CD4-positive, alpha-beta T cell treated with Interleukin-4 for 4 hours (primary cell): ENCODE data around the gene IGDCC3.
"Not testable (repeated sequence)": the region's sequence is repeated elsewhere in the genome, so short reads cannot be mapped to it uniquely, and the experiment has no call there.

Experiments used
- DNase-seq: peaks from one replicate; pipeline ENCODE4 v3.0.0-alpha.2; 2020

IGDCC3 gene

GRCh38 chr15:65405791-65406423, 28.1 kb upstream of the IGDCC3 start:
- DNase-seq: no peak

GRCh38 chr15:65404186-65404872, 26.5 kb upstream of the IGDCC3 start:
- no peak for DNase-seq

DNA sequence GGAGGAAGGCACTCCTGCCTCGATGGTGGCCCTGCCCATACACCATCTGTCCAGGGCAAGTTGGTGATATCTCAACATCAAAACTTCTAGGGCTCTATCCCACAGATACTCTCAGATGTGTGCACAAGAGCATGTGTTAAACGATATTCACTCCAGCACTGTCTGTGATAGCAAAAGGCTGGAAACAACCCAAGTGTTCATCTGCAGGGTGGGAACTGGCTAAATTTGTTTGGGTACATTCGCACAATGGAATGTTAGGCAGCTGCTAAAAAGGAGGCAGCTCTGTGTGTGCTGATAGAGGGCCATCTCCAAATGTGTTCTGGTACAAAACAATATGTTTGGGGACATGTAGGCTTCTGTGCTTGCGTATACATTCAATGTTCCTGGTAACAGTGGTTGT, 25.2 kb upstream of the IGDCC3 start:
- DNase-seq: no peak

DNA sequence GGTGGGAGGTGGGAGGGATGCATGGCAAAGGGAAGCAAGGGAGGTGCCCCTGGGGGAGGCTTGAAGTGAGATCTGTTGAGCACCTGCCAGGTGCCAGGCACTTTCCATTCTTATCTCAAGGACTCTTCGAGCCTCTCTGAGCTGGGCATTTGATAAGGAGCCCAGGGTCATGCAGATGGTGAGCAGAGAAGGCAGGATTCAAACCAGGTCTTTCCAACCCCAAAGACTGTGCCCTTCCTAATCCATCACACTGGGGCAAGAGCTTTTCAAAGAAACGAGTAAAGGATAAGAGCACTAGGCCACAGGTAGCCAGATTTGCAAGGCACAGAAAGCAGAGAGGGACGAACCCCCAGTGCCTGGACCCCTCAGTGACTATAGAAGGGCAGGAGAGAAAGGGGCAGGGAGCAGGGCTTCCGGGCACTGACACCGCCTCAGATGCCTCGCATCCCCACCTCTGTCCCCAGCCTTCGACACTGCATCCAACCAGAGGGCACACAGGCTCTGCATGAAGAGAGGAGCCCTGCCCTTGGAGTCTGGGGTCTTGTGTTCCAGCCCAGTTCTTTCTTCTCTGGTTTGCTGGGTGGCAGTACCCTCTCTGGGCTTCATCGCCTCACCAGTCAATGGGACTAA, 23.9 kb upstream of the IGDCC3 start:
- DNase-seq: no peak

- DNase-seq: peak; percentile 29
Observed at GRCh38 chr15:65400760-65401610, 23.2 kb upstream of the IGDCC3 start.

- no peak for DNase-seq
Observed at GRCh38 chr15:65399997-65400396, 22.2 kb upstream of the IGDCC3 start.

DNA sequence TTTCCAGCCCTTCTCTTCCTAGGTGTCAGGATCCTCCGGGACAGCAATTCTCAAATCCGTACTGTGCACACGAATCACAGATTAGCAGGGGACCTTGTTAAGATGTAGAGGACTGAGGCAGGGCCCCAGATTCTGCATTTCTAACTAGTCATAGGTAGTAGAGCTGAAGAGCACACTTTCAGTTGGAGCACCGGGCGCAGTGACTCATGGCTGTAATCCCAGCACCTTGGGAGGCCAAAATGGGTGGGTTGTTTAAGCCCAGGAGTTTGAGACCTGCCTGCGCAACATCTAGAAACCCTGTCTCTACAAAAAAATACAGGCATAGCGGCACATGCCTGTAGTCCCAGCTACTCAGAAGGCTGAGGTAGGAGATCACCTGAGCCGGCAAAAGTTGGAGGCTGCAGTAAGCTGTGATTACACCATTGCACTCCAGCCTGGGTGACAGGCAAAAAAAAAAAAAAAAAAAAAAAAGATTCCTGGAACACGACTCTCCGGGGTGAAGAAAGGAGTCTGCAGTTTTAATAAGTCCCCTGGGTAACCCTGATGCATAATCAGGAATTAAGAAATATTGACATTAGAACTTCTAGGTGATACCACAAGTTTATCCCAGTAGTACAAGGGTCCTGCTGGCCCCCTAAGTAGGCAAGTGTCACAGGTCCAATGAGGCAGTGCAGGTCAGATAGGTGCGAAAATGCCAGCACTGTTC, 21.4 kb upstream of the IGDCC3 start:
- no peak for DNase-seq

DNA sequence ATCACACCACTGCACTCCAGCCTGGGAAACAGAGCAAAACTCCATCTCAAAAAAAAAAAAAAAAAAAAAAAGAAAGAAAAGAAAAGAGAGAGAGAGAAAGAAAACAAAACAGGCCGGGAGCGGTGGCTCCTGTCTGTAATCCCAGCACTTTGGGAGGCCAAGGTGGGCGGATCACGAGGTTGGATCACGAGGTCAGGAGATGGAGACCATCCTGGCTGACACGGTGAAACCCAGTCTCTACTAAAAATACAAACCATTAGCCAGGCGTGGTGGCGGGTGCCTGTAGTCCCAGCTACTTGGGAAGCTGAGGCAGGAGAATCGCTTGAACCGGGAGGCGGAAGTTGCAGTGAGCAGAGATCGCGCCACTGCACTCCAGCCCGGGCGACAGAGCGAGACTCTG, 20.7 kb upstream of the IGDCC3 start:
- not testable (repeated sequence) for DNase-seq

DNA sequence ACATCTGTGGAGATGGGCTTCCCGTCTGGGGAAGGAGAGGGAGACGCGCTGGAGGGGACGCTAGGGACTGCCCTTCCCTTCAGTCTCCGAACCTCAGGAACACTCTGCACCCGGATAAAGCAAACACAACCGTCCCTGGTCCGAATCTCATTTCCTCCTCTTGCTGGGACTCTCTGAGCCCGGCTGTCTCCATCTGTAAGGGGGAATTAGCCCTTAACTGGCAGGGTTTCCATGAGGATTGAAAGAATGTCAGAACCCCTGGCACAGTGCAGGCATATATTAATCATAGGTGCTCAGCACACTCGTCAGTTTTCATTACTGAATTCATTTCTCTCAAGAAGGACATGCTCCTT, 19.1 kb upstream of the IGDCC3 start:
- no peak for DNase-seq

- no peak for DNase-seq
Observed at GRCh38 chr15:65396283-65396964, 18.6 kb upstream of the IGDCC3 start.

GRCh38 chr15:65395567-65396202, 17.9 kb upstream of the IGDCC3 start:
- no peak for DNase-seq

- no peak for DNase-seq
Observed at GRCh38 chr15:65394936-65395335, 17.1 kb upstream of the IGDCC3 start.

DNA sequence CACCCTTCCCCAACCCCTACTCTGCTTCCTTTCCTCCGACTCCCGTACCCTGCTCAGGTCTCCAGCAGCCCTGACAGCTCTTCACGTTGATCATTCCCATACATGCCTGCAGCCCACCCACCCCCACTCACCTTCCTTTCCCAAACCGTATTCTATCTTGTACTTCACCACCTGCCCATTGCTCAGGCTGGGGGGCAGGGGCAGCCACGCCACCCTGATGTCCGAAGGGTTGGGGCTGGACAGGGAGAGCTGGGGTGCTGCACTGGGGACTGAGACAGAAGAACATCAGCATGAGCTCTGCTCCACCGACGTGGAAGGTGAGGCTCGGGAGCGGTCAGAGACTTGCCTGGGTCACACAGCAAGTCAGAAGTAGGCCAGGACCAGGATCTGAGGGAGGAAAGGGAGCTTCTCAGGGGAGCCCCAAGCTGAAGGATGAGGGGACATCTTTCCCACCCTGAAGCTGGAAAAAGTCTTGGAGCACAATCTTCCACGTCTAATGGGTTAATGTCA, 16.5 kb upstream of the IGDCC3 start:
- no peak for DNase-seq

DNA sequence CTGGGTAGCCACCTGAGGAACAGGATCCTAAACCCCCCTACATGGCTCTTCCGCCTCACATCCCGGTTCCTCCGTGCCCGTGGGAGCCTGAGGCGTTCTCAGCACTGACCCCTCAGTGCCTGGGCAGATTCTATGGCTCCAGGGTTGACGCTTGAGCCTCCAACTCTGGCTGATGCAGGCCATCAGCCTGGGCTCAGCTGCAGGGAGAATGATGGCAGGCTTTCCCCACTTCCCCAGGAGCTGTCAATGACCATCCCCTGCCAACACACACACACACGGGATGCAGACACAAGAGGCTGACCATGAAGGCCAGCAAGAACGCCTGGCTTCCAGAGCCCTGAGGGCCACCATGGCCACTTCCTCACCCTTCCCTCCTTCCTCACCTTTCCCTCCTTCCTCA, 15.8 kb upstream of the IGDCC3 start:
- DNase-seq: no peak

GRCh38 chr15:65393091-65393490, 15.3 kb upstream of the IGDCC3 start:
- DNase-seq: no peak

- no peak for DNase-seq
Observed at GRCh38 chr15:65392368-65392767, 14.6 kb upstream of the IGDCC3 start.

GRCh38 chr15:65391732-65392131, 13.9 kb upstream of the IGDCC3 start:
- DNase-seq: no peak

DNA sequence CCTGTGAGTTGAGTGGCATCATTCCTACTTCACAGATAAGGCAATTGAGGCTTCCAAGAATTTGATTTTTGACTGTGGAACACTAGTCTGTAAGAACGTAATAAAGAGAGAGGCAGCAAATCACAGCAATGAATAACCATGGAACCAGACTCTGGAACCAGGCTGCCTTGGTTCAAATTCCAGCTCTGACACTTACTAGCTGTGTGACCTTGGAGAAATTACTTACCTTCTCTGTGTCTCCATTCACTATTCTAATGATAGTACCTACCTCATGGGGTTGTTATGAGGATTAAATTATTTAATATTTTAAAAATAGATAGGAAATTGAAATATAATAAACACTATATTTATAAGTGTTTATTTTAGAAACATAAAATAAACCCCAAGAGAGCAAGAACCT, 12.6 kb upstream of the IGDCC3 start:
- DNase-seq: no peak

DNA sequence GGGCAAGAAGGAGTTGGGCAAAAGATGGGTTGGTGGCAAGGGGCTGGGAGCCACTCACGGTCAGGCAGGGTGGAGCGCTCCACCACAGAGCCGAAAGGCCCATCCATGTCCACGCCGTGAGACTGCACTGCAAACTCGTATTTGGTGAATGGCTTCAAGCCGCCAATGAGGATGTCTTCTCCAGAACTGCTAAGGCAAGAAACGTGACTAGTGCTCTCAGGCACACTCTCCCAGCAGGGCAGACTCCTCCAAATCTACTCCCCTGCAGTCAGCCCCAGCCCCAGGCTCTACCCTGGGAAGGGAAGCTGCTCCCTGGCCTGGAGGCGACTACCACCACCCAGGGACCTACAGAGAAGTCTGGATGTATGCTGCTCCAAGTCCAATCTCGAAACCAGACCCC, 11.4 kb upstream of the IGDCC3 start:
- no peak for DNase-seq

DNA sequence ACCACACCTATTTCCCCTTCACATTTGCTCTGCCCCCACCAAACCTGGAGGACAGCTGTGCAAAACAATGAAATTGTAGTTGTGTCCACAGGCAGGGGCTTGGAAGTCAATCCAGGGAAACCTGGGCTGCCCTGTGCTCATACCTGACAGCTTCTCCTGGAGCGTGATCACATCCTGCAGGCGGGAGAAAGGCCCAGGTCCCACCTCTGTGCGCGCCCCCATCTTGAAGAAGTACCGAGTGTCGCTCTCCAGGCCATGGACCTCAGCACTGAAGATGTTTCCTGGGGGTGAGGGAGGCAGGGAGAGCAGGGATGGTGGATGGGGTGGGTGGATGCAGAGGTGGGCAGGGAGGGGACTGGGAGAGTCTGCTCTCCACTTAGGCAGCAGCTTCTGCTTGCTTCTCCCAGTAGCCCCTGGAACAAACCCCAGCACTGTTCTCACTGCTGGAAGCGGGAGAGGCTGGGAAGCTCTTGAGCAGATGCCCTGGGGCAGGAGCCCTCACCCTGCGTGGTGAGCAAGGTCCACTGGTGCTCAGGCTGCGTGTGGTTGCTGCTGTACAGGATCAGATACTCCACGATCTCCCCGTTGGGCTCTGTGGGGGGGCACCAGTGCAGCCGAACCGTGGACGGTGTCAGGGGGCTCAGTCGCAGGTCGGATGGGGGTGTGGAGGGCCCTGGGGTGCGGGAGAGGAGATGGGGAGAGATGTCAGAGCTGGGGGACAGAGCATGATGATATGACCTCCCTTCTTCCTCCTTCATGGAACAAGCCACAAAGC, 10.7 kb upstream of the IGDCC3 start:
- no peak for DNase-seq

DNA sequence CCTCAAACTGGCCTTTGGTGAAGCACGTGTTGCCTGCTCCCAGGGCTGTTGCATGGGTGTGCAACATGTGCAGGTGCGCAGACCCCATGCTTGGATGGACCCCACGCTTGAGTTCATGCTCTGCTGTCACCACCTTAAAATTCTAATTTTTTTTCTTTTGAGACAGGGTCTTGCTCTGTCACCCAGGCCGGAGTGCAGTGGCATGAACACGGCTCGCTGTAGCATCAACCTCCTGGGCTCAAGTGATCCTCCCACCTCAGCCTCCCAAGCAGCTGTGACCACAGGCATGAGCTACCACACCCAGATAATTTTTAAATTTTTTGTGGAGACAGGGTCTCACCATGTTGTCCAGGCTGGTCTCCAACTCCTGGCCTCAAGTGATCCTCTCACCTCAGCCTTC, 9.1 kb upstream of the IGDCC3 start:
- DNase-seq: no peak
